ENCODE results near the gene DAP.

DNA sequence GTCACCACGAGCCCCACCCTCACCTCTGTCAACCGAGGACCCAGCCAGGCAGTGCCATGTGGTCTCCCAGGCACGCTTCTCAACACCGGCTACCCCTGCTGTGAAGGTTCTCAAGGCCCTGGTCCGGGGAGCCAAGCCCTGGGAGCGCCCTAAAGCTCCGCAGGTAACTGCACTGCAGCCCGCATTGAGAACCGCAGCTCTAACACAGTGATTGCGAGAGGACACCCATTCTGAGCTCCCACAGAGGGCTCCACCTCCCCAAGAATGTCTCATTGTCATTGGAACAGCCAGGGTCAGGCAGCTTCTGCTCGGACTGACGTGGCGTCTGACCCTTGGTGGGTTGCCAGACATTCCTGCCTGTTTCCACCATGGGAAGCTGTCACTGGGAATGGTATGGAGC, 108.9 kb downstream of the DAP start:
- TF ChIP-seq ETV6 (conservative IDR thresholded peaks at IDR 0.05 in 1 of 2, IDR thresholded peaks at IDR 0.05 in 1 of 2; ENCODE audit: borderline replicate concordance in 1 of 2, low read depth in 1 of 2) (no peak), CTCF (IDR thresholded peaks at IDR 0.05 in 2 of 3, conservative IDR thresholded peaks at IDR 0.05 in 1 of 3; ENCODE audit: control insufficient read depth in 2 of 3, extremely low read depth in 1 of 3, insufficient read depth in 1 of 3, low read depth in 3 of 3, low read length in 3 of 3) (no peak), BHLHE40 (IDR thresholded peaks at IDR 0.05; ENCODE audit: borderline replicate concordance in 1 of 2, low read depth in 2 of 2, low read length in 1 of 2) (no peak), RFX5 (IDR thresholded peaks at IDR 0.05; ENCODE audit: low read depth, low read length) (no peak), SMC3 (IDR thresholded peaks at IDR 0.05; ENCODE audit: borderline replicate concordance, low read length) (no peak), JUNB (IDR thresholded peaks at IDR 0.05) (no peak), STAT1 (conservative IDR thresholded peaks at IDR 0.05) (no peak), NR2F1 (conservative IDR thresholded peaks at IDR 0.05) (no peak), RELA (IDR thresholded peaks at IDR 0.05; ENCODE audit: borderline replicate concordance, partially characterized antibody) (no peak), ESRRA (IDR thresholded peaks at IDR 0.05; ENCODE audit: low read length) (no peak)
- TF ChIP-seq, protein P1, sequence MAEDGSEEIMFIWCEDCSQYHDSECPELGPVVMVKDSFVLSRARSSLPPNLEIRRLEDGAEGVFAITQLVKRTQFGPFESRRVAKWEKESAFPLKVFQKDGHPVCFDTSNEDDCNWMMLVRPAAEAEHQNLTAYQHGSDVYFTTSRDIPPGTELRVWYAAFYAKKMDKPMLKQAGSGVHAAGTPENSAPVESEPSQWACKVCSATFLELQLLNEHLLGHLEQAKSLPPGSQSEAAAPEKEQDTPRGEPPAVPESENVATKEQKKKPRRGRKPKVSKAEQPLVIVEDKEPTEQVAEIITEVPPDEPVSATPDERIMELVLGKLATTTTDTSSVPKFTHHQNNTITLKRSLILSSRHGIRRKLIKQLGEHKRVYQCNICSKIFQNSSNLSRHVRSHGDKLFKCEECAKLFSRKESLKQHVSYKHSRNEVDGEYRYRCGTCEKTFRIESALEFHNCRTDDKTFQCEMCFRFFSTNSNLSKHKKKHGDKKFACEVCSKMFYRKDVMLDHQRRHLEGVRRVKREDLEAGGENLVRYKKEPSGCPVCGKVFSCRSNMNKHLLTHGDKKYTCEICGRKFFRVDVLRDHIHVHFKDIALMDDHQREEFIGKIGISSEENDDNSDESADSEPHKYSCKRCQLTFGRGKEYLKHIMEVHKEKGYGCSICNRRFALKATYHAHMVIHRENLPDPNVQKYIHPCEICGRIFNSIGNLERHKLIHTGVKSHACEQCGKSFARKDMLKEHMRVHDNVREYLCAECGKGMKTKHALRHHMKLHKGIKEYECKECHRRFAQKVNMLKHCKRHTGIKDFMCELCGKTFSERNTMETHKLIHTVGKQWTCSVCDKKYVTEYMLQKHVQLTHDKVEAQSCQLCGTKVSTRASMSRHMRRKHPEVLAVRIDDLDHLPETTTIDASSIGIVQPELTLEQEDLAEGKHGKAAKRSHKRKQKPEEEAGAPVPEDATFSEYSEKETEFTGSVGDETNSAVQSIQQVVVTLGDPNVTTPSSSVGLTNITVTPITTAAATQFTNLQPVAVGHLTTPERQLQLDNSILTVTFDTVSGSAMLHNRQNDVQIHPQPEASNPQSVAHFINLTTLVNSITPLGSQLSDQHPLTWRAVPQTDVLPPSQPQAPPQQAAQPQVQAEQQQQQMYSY (CRISPR knock-in tag; IDR thresholded peaks at IDR 0.05): no peak

Data from GM12878 (cell line).